GM19324 (cell line): ENCODE results near the gene USP27X.

Source experiments
- ATAC-seq: cut with Tn5 transposase; IDR thresholded peaks from one replicate; pipeline ENCODE4 v1.9.1; 2021; ENCODE audit warnings: mild to moderate bottlenecking, moderate library complexity; ENCODE audit not compliant: unreplicated experiment, low FRiP score

Gene USP27X

GRCh38 chrX:49878834-49879655, at the start of gene USP27X:
Gene USP27X, plus strand, starts transcription at chrX:49879484. Its CDS starts 824 bp downstream, at chrX:49880308.
- peak; percentile 84 for ATAC-seq

DNA sequence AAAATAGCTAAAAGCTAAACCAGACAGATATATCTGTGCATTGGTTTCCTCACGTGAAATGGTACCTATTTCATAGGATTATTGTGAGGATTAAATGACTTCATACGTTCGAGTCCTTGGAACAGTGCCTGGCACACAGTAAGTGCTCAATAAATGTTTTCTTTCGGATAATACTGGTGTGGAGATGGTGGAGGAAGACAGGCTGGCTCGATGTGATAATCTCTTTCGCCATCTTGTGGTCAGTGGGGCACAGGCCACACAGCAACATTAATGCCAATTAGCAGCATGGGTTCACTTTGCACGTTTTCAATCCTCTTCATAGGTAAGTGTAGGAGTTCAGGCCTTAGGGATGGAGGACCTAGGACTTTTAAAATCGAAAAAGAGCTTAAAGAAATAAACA, 40.9 kb upstream of the USP27X start:
- ATAC-seq, result peak; percentile 61

- ATAC-seq, result no peak
Measured at GRCh38 chrX:49840679-49841078, 38.6 kb upstream of the USP27X start.

DNA sequence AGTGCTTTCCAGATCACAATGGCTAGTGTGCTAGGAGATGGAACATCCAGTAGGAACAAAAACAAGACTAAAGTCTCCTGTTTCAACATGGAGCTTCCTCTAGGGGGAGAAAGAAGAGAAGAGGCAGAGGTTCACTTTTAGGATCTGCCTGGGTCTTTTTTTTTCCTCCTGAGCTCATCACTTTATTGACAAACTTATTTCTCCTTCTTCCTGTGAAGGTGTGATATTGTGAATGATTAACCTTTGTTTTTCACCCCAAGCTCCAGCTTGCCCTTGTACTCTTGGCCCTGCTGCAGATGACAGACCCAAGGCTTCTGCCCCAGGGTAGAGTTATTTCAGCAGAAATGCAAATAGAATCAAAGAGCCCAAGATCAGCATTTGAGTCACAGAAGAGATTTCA, 36.7 kb upstream of the USP27X start:
- ATAC-seq, result peak; percentile 37

DNA sequence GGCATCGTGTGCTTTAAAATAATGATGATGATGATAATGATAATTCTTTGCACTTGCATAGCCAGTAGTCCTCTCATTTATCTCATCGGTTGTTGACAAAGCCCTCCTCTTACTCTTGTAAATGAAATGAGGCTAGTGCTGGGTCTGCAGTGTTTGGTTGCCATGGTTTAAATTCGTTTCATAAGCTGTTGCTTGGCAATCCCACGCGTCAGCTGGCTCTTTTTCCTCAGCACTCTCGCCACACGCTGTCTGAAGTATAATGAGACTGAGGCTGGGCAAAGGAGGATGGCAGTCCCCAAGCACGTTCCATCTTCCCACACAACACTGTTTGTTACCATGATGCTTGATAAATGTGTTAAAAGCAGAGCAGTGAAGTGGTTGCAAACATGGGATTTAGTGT, 34.7 kb upstream of the USP27X start:
- no peak for ATAC-seq

DNA sequence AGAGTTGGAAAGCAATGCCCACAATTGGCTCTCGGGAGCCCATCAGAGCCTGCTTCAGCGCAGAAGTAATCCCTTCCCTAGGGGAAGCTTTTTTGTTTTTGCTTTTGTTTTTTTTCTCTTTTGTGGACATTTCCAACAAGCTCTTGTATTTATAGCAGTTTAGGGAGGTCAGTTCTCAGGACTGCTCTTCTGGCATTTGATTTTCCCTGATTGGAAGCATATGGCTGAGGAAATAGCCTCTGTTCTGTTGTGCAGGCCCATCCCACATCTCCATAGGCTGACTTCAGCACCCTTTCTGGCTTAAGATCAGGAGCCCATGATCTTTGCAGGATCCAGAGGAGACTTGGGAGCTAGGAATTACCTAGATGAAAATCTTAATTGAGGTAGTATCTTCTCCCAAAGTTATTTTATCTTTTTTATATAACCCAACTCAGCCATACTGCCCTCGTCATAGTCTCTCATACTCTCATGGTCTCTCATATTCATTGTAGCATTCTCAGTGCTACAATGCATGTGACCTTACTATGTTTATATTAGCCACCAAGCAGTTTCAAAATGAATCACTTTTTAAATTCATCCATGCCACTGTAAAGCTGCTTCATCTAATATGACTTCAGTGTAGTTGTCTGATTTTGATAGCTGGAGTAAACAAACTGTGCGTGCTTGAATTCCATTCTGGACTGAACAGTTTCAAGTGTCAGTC, 33.4 kb upstream of the USP27X start:
- no peak for ATAC-seq

DNA sequence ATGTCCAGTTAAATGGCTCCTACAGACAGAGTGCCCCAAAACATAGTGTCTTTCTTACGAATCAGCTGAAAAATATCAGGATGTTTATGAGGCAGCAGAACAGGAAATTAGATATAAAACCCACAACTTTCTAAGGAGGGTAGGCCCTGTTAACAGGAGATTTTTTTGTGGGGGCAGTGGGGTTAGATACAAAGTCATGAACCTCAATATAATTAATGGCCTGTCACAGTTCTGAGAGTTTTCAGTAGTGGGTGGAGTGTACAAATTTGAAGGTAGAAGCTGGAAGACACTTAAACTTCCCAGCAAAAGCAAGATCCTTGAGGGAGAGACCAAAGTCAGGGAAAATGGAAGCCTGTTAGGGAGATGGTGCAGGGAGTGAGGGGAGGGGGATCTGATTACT, 32.8 kb upstream of the USP27X start:
- ATAC-seq, result no peak

DNA sequence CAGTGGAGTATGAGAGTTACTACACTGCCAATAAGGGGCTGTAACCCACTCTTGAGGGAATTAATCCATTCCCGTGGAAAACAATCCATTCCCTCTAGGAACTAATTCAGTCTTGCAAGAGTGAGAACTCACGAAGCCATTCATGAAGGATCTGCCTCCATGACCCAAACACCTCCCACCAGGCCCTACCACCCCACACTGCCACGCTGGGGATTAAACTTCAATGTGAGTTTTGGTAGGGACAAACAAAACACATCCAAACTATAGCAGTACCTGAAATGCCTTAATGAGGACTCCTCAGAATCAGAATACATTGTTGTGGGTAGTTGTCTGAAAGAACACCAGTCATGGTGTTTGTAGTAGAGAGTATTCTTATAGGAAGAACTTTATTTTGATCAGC, 31.0 kb upstream of the USP27X start:
- ATAC-seq, result no peak

DNA sequence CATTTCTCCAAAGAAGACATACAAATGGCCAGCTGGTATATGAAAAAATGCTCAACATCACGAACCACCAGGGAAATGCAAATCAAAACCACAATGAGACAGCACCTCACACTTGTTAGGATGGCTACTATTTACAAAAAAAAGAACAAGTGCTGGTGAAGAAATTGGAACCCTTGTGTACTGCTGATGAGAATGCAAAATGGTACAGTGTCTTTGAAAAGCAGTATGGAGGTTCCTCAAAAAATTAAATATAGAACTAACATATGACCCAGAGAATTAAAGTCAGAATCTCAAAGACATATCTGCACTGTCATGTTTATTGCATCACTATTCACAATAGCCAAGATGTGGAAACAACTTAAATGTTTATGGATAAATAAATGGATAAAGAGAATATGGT, 29.3 kb upstream of the USP27X start:
- no peak for ATAC-seq

DNA sequence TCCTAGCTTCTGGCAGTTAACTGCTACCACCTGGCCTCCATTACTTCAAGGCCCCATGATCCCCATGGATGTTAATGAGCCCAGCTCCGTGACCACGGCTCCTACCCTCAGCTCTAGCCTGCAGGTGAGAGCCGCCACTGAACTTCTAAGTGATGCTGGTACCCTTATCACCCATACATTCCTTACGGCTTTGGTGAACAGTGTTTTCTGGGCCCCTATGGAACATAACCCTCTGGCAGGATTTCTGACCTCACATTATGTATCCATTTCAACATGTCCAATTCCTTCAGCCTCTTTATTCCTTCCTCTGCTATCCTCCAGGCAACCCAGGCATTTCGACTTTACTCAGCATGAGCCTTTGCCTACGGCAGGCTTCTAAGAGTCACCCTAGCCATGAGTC, 25.6 kb upstream of the USP27X start:
- no peak for ATAC-seq

- no peak for ATAC-seq
Measured at GRCh38 chrX:49856819-49857218, 22.5 kb upstream of the USP27X start.

- no peak for ATAC-seq
Measured at GRCh38 chrX:49858341-49858740, 20.9 kb upstream of the USP27X start.

DNA sequence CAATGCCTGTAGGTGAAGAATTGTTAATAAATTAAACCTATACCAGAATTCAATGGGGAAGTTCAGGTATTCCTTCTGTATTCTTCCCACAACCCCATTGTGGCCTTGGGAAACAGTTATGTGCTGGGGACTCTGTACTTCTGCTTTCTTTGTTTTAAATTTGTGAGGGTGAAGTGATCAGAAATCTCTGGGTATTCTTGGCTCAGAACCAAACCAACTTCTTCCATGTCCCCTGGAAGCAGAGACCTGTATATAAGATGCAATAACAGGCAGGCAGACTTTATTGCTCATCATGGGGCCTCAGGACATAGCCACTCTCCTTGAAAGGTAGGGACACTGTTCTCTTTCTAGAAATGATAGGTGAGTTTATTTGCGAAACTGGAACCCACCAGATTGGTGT, 19.8 kb upstream of the USP27X start:
- ATAC-seq, result no peak

DNA sequence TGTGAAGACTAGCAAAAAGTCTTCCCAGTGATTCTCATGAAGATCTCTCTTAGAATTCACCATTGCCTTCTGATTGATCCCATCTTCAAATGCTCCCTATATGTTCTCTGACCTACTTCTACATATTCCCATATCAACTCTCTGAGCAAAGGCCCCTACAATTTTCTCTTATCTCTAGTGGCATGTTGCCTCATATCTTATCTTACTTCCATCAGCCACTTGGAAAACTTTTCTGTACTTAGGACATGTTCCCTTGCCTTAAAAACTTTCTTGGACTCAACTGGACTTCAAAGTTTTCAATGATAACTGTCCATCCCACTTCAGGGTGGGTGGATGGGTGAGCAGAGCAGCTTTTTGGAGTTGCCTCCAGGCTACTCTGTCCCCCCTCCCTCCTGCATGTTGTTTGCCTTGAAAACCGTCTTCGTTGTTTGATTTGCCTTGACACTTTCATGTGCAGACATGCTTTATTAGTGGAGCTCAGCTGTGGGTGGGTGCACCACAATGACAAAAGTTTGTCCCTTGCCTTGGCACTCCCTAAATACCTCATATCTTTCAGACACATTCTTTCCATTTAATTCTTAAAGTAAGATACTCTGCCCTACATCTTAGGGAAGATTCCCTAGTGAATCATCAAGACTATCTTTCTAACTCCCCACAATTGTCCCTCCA, 18.3 kb upstream of the USP27X start:
- ATAC-seq, result no peak

GRCh38 chrX:49862093-49862492, 17.2 kb upstream of the USP27X start:
- ATAC-seq, result no peak

DNA sequence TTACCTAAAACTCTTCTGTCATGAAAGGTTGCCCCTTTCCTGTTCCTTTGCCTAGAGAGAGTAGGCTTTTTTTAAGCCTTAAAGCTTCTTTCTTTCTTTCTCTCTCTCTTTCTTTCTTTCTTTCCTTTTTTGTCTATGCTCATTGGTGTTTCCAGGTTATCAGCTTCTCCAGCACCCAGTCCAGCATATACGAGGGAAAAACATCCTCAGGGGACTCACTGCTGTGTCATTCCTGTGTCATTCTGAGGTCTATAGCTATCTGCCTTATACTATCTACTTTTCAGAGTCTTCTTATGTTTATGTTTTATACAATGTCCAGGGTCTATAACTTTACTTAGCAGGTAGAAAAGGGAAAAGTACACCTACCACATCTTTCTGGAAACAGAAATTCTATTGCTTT, 10.5 kb upstream of the USP27X start:
- no peak for ATAC-seq

DNA sequence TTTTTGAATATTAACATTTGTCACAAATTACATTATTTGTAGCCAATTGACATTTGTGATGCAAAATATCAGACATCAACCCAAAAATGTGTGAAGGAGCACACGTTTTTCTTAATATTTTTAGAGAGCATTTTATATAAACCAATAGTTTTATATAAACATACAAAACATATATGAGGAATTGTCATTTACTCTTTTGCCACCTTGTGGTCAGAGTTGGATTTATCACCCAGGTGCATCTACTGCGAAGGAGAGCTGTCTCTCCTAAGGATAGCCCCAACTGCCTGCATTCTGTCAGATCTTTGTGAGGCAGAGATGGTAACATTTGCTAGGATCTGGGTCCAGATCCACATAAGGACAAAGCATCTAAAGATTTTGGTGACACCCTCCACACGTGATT, 2.5 kb upstream of the USP27X start:
- no peak for ATAC-seq

DNA sequence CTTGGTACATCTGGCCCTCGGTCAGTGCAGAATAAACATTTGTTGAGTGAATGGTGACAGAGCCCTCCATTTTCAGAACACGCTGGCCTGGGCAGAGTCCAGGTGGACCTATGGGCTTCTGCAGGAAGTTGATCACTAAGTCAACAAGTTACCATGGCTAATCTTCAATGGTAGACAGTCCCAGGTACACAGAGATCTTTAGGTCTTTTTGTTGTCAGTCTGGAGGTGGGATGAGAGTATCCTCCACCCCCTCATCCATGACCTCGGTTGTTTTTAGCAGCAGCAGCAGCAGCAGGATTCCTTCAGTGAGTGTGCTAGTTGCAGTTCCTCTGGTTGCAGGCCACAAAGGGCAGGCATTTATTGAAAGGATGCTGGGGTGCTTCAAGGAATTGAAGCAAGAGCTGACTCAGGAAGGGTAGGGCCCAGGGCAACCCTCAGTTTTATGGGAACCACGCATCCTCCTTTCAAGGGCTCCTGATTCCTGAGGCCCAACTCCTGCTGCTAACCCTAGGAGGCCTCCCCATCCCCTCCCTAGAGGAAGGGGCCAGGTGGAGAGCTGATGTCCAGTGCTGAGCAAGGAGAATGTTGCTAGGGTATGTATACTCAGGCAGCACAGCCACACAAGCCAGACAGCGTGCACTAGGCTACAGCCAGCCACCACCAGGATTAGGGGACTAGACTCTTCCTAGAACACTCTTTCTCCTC, 1.7 kb upstream of the USP27X start:
- ATAC-seq, result no peak

GRCh38 chrX:49878128-49878833, 1.0 kb upstream of the USP27X start:
- ATAC-seq, result no peak

GRCh38 chrX:49879656-49880277, 483 bp downstream of the USP27X start:
- ATAC-seq, result peak; percentile 4
